Spleen (tissue), 7 donors: ENCODE measurements around the gene KRT78.

Experiments used
- POLR2A ChIP-seq, 3 donors: fragments of 450-650 bp; IDR thresholded peaks; one replicate each; pipeline ENCODE4 v1.5.1; 2017; ENCODE audit warnings: antibody characterized with exemption in 3 of 3, mild to moderate bottlenecking in 1 of 3
- POLR2AphosphoS5 ChIP-seq, 3 donors: sonication (generic); formaldehyde crosslinking; IDR thresholded peaks; one replicate each; pipeline ENCODE4 v1.5.1; 2017; ENCODE audit warnings: antibody characterized with exemption in 3 of 3
- TF ChIP-seq, protein P1 (sequence below), 11 experiments: fragments of 200-600 bp in 7 of 11; fragments of 450-650 bp in 4 of 11; sonication (generic) in 4 of 11; IDR thresholded peaks in 8 of 11; conservative IDR thresholded peaks in 3 of 11; 1 replicate in 7 of 11; 2 replicates in 4 of 11; pipeline versions ENCODE4 v1.4.0 to v1.8.0; 2016 to 2021; ENCODE audit warnings: antibody characterized with exemption in 11 of 11, inconsistent platforms in 4 of 11, mild to moderate bottlenecking in 1 of 11
- donor health status: DM: no; HTN: no; CAD: no; lungs with moderate emphysema.
- donor health status: DM: no; HTN: no; CAD: no.
- donor health status: DM: no; HTN: no; CAD: no.

DNA sequence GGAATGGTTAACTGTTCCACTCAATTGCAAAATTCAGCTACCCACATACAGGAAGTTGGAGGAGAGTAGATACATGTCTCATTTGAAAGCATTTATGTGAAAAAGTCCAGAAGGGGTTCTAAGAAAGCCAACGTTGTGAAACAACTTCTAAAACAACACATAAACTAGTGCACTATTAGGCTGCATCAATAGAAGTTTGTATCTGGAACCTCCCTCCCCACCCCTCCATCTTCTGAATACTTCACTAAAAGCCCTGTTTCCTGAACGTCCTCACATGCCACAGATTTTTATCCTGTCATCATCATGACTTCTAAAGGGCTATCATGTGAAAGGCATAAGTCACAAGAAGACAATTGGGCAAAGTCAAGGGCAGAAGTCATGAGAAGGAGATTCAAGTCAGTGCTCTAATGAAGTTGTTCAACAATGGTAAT is 20.2 kb downstream of the KRT78 start:
- TF ChIP-seq POLR2AphosphoS5 (IDR thresholded peaks at IDR 0.05) (no peak), POLR2A (IDR thresholded peaks at IDR 0.05) (no peak)
- TF ChIP-seq, protein P1, sequence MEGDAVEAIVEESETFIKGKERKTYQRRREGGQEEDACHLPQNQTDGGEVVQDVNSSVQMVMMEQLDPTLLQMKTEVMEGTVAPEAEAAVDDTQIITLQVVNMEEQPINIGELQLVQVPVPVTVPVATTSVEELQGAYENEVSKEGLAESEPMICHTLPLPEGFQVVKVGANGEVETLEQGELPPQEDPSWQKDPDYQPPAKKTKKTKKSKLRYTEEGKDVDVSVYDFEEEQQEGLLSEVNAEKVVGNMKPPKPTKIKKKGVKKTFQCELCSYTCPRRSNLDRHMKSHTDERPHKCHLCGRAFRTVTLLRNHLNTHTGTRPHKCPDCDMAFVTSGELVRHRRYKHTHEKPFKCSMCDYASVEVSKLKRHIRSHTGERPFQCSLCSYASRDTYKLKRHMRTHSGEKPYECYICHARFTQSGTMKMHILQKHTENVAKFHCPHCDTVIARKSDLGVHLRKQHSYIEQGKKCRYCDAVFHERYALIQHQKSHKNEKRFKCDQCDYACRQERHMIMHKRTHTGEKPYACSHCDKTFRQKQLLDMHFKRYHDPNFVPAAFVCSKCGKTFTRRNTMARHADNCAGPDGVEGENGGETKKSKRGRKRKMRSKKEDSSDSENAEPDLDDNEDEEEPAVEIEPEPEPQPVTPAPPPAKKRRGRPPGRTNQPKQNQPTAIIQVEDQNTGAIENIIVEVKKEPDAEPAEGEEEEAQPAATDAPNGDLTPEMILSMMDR (IDR thresholded peaks at IDR 0.05 in 8 of 11, conservative IDR thresholded peaks at IDR 0.05 in 3 of 11), result no peak
